Fibroblast of peridontal ligament (primary cell): ENCODE results near the gene FNDC3B.
"Not testable (repeated sequence)": the region's sequence is repeated elsewhere in the genome, so short reads cannot be mapped to it uniquely, and the experiment has no call there.

Experiments
- DNase-seq: peaks from one replicate; pipeline ENCODE4 v3.0.0-alpha.2; 2010; ENCODE audit errors: extremely low read depth

FNDC3B gene

GRCh38 chr3:172364374-172365027, 325.1 kb downstream of the FNDC3B start:
- no peak for DNase-seq

GRCh38 chr3:172365028-172365567, 325.7 kb downstream of the FNDC3B start:
- DNase-seq = no peak

GRCh38 chr3:172367205-172368105, 328.1 kb downstream of the FNDC3B start:
- peak; percentile 42 for DNase-seq

- DNase-seq = not testable (repeated sequence)
These were observed 329.2 kb downstream of the FNDC3B start for GRCh38 chr3:172368556-172368955.

GRCh38 chr3:172369590-172370259, 330.3 kb downstream of the FNDC3B start:
- DNase-seq = no peak

GRCh38 chr3:172370419-172370818, 331.0 kb downstream of the FNDC3B start:
- DNase-seq = no peak

- DNase-seq = no peak
These were observed 332.2 kb downstream of the FNDC3B start for GRCh38 chr3:172371544-172371943.

- DNase-seq = no peak
These were observed 333.5 kb downstream of the FNDC3B start for GRCh38 chr3:172372895-172373294.

- DNase-seq = no peak
These were observed 334.5 kb downstream of the FNDC3B start for GRCh38 chr3:172373912-172374311.

- no peak for DNase-seq
These were observed 335.9 kb downstream of the FNDC3B start for GRCh38 chr3:172375206-172375850.

- DNase-seq = no peak
These were observed 337.0 kb downstream of the FNDC3B start for GRCh38 chr3:172376402-172376801.

GRCh38 chr3:172376881-172377280, 337.5 kb downstream of the FNDC3B start:
- no peak for DNase-seq

GRCh38 chr3:172378439-172378838, 339.1 kb downstream of the FNDC3B start:
- DNase-seq = no peak

- DNase-seq = no peak
These were observed 340.0 kb downstream of the FNDC3B start for GRCh38 chr3:172379372-172379771.

- no peak for DNase-seq
These were observed 341.3 kb downstream of the FNDC3B start for GRCh38 chr3:172380632-172381031.

- no peak for DNase-seq
These were observed 344.0 kb downstream of the FNDC3B start for GRCh38 chr3:172383306-172383796.

GRCh38 chr3:172384836-172385235, 345.5 kb downstream of the FNDC3B start:
- no peak for DNase-seq

- DNase-seq = no peak
These were observed 348.4 kb downstream of the FNDC3B start for GRCh38 chr3:172387728-172388127.

GRCh38 chr3:172388412-172389078, 349.2 kb downstream of the FNDC3B start:
- DNase-seq = no peak

- DNase-seq = no peak
These were observed 351.4 kb downstream of the FNDC3B start for GRCh38 chr3:172390792-172391191.
